RWPE1 (cell line): ENCODE data around the gene DNM3.

Source experiments
- CTCF ChIA-PET: fragments of 350-600 bp; sonication (Branson Sonifier 250); formaldehyde crosslinking; extraction: SDS; loops from one replicate; lab custom pipeline; 2021; lab: Yijun Ruan, JAX
- POLR2A ChIA-PET: fragments of 400-600 bp; formaldehyde crosslinking; extraction: SDS; loops from one replicate; lab custom pipeline; 2020; ENCODE audit warnings: antibody characterized with exemption; ENCODE audit not compliant: low non-redundant PET; lab: Yijun Ruan, JAX
- DNase-seq: peaks from one replicate; pipeline ENCODE4 v3.0.0; 2012; ENCODE audit warnings: low spot score
- H3K27ac ChIP-seq: fragments of 450-650 bp; 2 replicates; pipeline ENCODE4 v1.5.1; 2017
- TF ChIP-seq, protein P1 (sequence below): fragments of 450-650 bp; conservative IDR thresholded peaks from 2 replicates; pipeline ENCODE4 v1.5.1; 2017; ENCODE audit warnings: low read depth, mild to moderate bottlenecking

DNM3 gene

DNA sequence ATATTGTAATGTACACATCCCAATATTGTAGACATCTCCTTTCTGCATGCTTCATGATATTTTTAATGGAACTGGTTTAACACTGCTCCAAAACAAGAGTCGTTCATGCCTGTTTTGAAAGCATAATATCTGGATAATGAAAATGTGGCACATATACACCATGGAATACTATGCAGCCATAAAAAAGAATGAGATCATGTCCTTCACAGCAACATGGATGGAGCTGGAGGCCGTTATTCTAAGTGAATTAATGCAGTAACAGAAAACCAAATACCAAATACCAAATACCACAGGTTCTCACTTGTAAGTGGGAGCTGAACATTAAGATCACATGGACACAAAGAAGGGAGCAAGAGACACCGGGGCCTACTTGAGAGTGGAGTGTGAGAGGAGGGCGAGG is 487.0 kb downstream of the DNM3 start:
- no peak for DNase-seq
- no peak overlapping the region for H3K27ac ChIP-seq
- POLR2A ChIA-PET = no interaction called here
- TF ChIP-seq, protein P1, sequence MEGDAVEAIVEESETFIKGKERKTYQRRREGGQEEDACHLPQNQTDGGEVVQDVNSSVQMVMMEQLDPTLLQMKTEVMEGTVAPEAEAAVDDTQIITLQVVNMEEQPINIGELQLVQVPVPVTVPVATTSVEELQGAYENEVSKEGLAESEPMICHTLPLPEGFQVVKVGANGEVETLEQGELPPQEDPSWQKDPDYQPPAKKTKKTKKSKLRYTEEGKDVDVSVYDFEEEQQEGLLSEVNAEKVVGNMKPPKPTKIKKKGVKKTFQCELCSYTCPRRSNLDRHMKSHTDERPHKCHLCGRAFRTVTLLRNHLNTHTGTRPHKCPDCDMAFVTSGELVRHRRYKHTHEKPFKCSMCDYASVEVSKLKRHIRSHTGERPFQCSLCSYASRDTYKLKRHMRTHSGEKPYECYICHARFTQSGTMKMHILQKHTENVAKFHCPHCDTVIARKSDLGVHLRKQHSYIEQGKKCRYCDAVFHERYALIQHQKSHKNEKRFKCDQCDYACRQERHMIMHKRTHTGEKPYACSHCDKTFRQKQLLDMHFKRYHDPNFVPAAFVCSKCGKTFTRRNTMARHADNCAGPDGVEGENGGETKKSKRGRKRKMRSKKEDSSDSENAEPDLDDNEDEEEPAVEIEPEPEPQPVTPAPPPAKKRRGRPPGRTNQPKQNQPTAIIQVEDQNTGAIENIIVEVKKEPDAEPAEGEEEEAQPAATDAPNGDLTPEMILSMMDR = no peak
- CTCF ChIA-PET = no interaction called here

DNA sequence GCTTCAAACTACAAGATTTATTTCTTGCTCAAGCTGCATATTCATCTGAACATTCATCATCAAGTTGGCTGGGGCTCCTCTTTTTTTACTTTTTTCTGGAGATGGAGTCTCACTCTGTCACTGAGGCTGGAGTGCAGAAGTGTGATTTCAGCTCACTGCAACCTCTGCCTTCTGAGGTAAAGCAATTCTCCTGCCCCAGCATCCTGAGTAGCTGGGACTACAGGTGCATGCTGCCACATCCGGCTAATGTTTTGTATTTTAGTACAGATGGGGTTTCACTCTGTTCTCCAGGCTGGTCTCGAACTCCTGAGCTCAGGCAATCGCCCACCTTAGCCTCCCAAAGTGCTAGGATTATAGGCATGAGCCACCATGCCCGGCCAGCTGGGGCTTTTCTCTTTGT is 490.9 kb downstream of the DNM3 start:
- CTCF ChIA-PET = no interaction called here
- DNase-seq = no peak
- POLR2A ChIA-PET = no interaction called here
- no peak overlapping the region for H3K27ac ChIP-seq
- TF ChIP-seq, protein P1 = no peak

DNA sequence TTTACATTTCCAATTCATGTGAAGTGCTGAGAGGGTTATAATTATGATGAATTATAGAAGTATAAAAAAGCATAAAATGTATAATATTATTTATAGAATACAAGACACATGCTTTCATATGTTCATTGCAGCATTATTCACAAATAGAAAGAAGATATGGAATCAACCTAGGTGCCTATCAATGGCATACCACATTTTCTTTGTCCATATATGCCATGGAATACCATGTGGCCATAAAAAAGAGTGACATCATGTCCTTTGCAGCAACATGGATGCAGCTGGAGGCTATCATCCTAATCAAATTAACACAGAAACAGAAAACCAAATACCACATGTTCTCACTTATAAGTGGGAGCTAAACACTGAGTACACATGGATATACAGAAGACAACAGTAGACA is 494.1 kb downstream of the DNM3 start:
- no peak overlapping the region for H3K27ac ChIP-seq
- TF ChIP-seq, protein P1 = no peak
- no peak for DNase-seq
- ChIA-PET CTCF (no interaction called here), POLR2A (no interaction called here)

DNA sequence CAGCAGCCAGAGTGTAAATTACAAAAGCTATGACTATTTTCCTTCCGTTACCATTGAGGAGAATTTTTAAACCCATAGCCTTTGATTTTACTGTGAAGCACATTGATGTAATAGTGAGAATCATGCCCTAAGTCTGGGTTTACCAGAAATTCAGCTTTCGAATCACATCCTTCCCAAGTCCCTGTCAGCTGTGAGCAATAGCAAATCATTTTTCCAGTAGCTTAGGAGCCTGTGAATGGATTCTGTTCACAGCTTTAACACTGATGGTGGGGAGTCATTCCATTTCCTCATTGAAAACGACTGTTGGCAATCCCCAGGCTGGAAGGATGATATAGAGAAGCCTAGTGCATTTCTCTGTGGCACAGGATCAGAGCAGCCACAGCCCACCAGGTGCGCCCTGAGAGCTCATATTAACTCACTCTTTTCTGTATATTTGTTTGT is 497.0 kb downstream of the DNM3 start:
- DNase-seq = no peak
- H3K27ac ChIP-seq = no peak overlapping the region
- ChIA-PET CTCF (no interaction called here), POLR2A (no interaction called here)
- TF ChIP-seq, protein P1 = no peak

DNA sequence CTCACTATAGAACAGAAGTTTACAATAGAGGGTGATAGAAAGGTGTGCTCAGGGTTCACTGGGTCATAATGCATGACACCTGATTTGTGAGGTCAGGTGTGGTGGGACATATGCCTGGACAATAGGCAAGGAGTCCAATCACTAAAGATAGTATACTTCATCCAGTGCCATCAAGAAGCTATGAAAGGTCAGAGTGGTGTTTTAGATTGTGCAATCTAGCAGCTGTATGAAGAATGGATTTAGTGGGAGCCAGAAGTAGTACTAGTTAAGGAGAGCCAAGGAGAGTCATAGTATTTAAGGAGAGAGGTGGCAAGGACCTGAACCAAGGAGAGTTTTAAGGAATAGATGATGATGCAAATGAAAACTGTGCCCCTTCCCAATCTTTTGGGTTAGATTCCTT is 498.5 kb downstream of the DNM3 start:
- no peak overlapping the region for H3K27ac ChIP-seq
- DNase-seq = no peak
- CTCF ChIA-PET = interaction anchor here (0.6 kb wide), 1 partner anchor 75 kb away, joined by 3 read pairs; no protein-coding TSS in a partner anchor
- POLR2A ChIA-PET = no interaction called here
- TF ChIP-seq, protein P1 = no peak

DNA sequence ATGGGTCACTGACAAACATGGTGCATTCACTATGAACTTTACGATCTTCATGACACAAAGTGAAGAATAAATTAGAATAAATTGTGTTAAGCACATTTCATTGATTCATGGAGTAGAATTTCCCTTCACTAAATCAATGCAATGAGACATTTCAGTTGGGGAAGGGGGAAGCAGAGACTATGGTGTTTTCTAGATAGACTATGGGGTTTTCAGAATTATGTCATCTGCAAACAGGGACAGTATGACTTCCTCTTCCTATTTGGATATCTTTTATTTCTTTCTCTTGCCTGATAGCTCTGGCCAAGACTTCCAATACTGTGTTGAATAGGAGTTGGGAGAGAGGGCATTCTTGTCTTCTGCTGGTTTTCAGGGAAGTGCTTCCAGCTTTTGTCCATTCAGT is 499.2 kb downstream of the DNM3 start:
- TF ChIP-seq, protein P1 = no peak
- DNase-seq = no peak
- H3K27ac ChIP-seq = no peak overlapping the region
- ChIA-PET CTCF (no interaction called here), POLR2A (no interaction called here)
